Tibial nerve (tissue), 4 donors: ENCODE measurements around the gene TP73. TPM values are rescaled to one million over a fixed set of nuclear protein-coding genes. Genes with fewer than 3 reads are reported as not detected.

Experiments used
- DNase-seq, 2 donors: peaks; one replicate each; pipeline ENCODE4 v3.0.0-alpha.2; 2019; ENCODE audit warnings: low spot score in 2 of 2
- H3K27ac ChIP-seq, 4 donors: fragments of 200-600 bp; sonication (generic) in 3 of 4; one replicate each; pipeline ENCODE4 v1.5.1; 2017 to 2019; ENCODE audit warnings: mild to moderate bottlenecking in 1 of 4
- H3K27me3 ChIP-seq, 2 donors: fragments of 200-600 bp; sonication (generic) in 1 of 2; one replicate each; pipeline versions ENCODE4 v1.5.1 to v1.6.0; 2017 to 2019
- H3K36me3 ChIP-seq, 3 donors: fragments of 200-600 bp; sonication (generic); one replicate each; pipeline ENCODE4 v1.5.1; 2018 to 2019
- H3K4me1 ChIP-seq, 4 donors: fragments of 200-600 bp; sonication (generic) in 3 of 4; one replicate each; pipeline ENCODE4 v1.5.1; 2017 to 2019
- H3K4me3 ChIP-seq, 4 donors: fragments of 200-600 bp; sonication (generic) in 3 of 4; one replicate each; pipeline ENCODE4 v1.5.1; 2017 to 2019; ENCODE audit warnings: mild to moderate bottlenecking in 1 of 4, moderate library complexity in 1 of 4
- H3K9me3 ChIP-seq, 4 donors: fragments of 200-600 bp; sonication (generic) in 3 of 4; one replicate each; pipeline ENCODE4 v1.5.1; 2017 to 2019
- EP300 ChIP-seq, 2 donors: sonication (generic); formaldehyde crosslinking; IDR thresholded peaks; one replicate each; pipeline ENCODE4 v1.6.1; 2017; ENCODE audit warnings: antibody characterized with exemption in 2 of 2, mild to moderate bottlenecking in 1 of 2
- POLR2A ChIP-seq, 2 donors: fragments of 450-650 bp; IDR thresholded peaks; one replicate each; pipeline ENCODE4 v1.6.1; 2017; ENCODE audit warnings: antibody characterized with exemption in 2 of 2, mild to moderate bottlenecking in 2 of 2, moderate library complexity in 2 of 2
- WGBS, 2 donors: methylation state at CpG; one replicate each; pipeline ENCODE4 v1.1.5; 2018; 5-methylcytosine and 5-hydroxymethylcytosine counted together
- total RNA-seq, 4 donors: library from RNA; depleted of rRNA; stranded (reverse); fragments of >200 nt; gene quantifications; one replicate each; pipeline ENCODE4 v1.1.0, GENCODE V29; 2016
- TF ChIP-seq, protein P1 (sequence below), 5 experiments: fragments of 200-600 bp in 3 of 5; fragments of 450-650 bp in 2 of 5; sonication (generic) in 3 of 5; IDR thresholded peaks; one replicate each; pipeline ENCODE4 v1.5.1; 2016 to 2019; ENCODE audit warnings: antibody characterized with exemption in 5 of 5, mild to moderate bottlenecking in 3 of 5, moderate library complexity in 2 of 5

The TP73 gene
- total RNA-seq, 4 donors from 2014 or later = 0.30 TPM; not detected in 3

- WGBS, 2 donors = 52 to 58% methylated on average over 25 to 31 of the region's 33 CpGs
These were observed 64.9 kb downstream of the TP73 start for GRCh38 chr1:3717041-3717714.

GRCh38 chr1:3717715-3718601 lies 65.6 kb downstream of the TP73 start:
- no peak overlapping the region for H3K4me3 ChIP-seq
- TF ChIP-seq, protein P1, sequence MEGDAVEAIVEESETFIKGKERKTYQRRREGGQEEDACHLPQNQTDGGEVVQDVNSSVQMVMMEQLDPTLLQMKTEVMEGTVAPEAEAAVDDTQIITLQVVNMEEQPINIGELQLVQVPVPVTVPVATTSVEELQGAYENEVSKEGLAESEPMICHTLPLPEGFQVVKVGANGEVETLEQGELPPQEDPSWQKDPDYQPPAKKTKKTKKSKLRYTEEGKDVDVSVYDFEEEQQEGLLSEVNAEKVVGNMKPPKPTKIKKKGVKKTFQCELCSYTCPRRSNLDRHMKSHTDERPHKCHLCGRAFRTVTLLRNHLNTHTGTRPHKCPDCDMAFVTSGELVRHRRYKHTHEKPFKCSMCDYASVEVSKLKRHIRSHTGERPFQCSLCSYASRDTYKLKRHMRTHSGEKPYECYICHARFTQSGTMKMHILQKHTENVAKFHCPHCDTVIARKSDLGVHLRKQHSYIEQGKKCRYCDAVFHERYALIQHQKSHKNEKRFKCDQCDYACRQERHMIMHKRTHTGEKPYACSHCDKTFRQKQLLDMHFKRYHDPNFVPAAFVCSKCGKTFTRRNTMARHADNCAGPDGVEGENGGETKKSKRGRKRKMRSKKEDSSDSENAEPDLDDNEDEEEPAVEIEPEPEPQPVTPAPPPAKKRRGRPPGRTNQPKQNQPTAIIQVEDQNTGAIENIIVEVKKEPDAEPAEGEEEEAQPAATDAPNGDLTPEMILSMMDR (IDR thresholded peaks at IDR 0.05) = no peak
- no peak for TF ChIP-seq POLR2A (IDR thresholded peaks at IDR 0.05)
- no peak for TF ChIP-seq EP300 (IDR thresholded peaks at IDR 0.05)
- no peaks in the 10 kb centered on the region for H3K9me3 ChIP-seq
- H3K27me3 ChIP-seq = peaks cover 0 to 39% of the 10 kb centered on the region in 2 donors
- 19 to 42% methylated on average over 30 to 37 of the region's 40 CpGs for WGBS, 2 donors
- peaks cover 0 to 20% (median 0%) of the 10 kb centered on the region in 4 donors for H3K4me1 ChIP-seq
- no peak overlapping the region for H3K27ac ChIP-seq
- no peak for DNase-seq
- H3K36me3 ChIP-seq = no peaks in the 10 kb centered on the region

More at GRCh38 chr1:3717041-3717714, 64.9 kb downstream of the TP73 start:
- no peak for TF ChIP-seq POLR2A (IDR thresholded peaks at IDR 0.05)
- TF ChIP-seq, protein P1 (IDR thresholded peaks at IDR 0.05) = no peak
- TF ChIP-seq EP300 (IDR thresholded peaks at IDR 0.05) = no peak
- no peak overlapping the region for H3K4me3 ChIP-seq
- H3K27me3 ChIP-seq = peaks cover 0 to 39% of the 10 kb centered on the region in 2 donors
- no peaks in the 10 kb centered on the region for H3K36me3 ChIP-seq
- H3K9me3 ChIP-seq = no peaks in the 10 kb centered on the region
- H3K4me1 ChIP-seq = peaks cover 0 to 20% (median 0%) of the 10 kb centered on the region in 4 donors
- no peak for DNase-seq
- no peak overlapping the region for H3K27ac ChIP-seq

- peaks cover 0 to 39% of the 10 kb centered on the region in 2 donors for H3K27me3 ChIP-seq
- DNase-seq = no peak
- H3K36me3 ChIP-seq = no peaks in the 10 kb centered on the region
- H3K9me3 ChIP-seq = no peaks in the 10 kb centered on the region
- peaks cover 0 to 20% (median 0%) of the 10 kb centered on the region in 4 donors for H3K4me1 ChIP-seq
- H3K4me3 ChIP-seq = no peak overlapping the region
- H3K27ac ChIP-seq = no peak overlapping the region
- 75 to 78% methylated on average over 7 to 14 of the region's 14 CpGs for WGBS, 2 donors
- TF ChIP-seq EP300 (IDR thresholded peaks at IDR 0.05) (no peak), POLR2A (IDR thresholded peaks at IDR 0.05) (no peak)
- TF ChIP-seq, protein P1 (IDR thresholded peaks at IDR 0.05) = no peak
These were observed 66.4 kb downstream of the TP73 start for GRCh38 chr1:3718764-3719163.

DNA sequence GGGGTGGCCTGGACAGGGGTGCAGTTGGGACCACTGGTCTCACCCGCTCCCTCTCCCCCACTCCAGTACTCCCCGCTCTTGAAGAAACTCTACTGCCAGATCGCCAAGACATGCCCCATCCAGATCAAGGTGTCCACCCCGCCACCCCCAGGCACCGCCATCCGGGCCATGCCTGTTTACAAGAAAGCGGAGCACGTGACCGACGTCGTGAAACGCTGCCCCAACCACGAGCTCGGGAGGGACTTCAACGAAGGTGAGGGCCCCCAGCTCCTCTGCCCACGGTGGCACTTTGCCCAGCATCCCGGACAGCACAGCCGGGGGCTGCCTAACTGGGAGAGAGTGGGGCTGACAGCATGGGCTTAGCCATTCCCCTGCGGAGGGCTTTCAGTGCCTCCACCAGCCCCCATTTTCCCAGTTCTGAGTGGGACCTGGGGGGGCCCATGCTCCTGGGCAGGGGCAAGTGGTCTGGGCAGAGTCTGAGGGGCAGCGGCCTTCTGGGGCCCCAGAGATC lies 69.7 kb downstream of the TP73 start:
- Histone ChIP-seq H3K4me3 (no peak overlapping the region), H3K9me3 (no peaks in the 10 kb centered on the region), H3K4me1 (peaks cover 0 to 6% (median 0%) of the 10 kb centered on the region in 4 donors), H3K27ac (no peak overlapping the region), H3K36me3 (no peaks in the 10 kb centered on the region), H3K27me3 (peaks cover 0 to 37% of the 10 kb centered on the region in 2 donors)
- no peak for DNase-seq
- TF ChIP-seq, protein P1 (IDR thresholded peaks at IDR 0.05) = no peak
- no peak for TF ChIP-seq EP300 (IDR thresholded peaks at IDR 0.05)
- no peak for TF ChIP-seq POLR2A (IDR thresholded peaks at IDR 0.05)
- WGBS, 2 donors = 80 to 84% methylated on average over 13 to 20 of the region's 20 CpGs
